Sciatic nerve (tissue), 2 donors: ENCODE measurements around the gene ORC3. TPM values are rescaled to one million over a fixed set of nuclear protein-coding genes. Genes with fewer than 3 reads are reported as not detected.
A peak's percentile ranks its signal among the peaks of the same experiment; 100 is the strongest.

ENCODE experiments used
- ATAC-seq: fragments of 200-7000 bp; cut with Tn5 transposase; one replicate; pipeline ENCODE4 v1.9.1; 2020; ENCODE audit warnings: mild to moderate bottlenecking, moderate library complexity
- DNase-seq: peaks from one replicate; pipeline ENCODE4 v3.0.0-alpha.2; 2020; ENCODE audit warnings: low spot score
- intact Hi-C: fragments of 100-400 bp; cut with DNase I; formaldehyde crosslinking; loops from one replicate; pipeline ENCODE4 v1.14.2; 2022
- total RNA-seq: library from RNA; stranded (reverse); fragmentation: NEBNext Ultra II Directional; extraction: Animal tissue kit (Norgen Biotek cat#: 25700); gene quantifications from one replicate; pipeline ENCODE4 v1.2.1, GENCODE V29; 2021
- donor health status: DM: no; HTN: no; CAD: no.
- donor health status: DM: no; HTN: no; CAD: no.

The ORC3 gene
- total RNA-seq, 1 donor from 2014 or later, result 28.0 TPM

GRCh38 chr6:87654122-87654521 is 64.2 kb downstream of the ORC3 start:
- ATAC-seq (no peak), DNase-seq (no peak)
- intact Hi-C loops, result no loop called here

DNA sequence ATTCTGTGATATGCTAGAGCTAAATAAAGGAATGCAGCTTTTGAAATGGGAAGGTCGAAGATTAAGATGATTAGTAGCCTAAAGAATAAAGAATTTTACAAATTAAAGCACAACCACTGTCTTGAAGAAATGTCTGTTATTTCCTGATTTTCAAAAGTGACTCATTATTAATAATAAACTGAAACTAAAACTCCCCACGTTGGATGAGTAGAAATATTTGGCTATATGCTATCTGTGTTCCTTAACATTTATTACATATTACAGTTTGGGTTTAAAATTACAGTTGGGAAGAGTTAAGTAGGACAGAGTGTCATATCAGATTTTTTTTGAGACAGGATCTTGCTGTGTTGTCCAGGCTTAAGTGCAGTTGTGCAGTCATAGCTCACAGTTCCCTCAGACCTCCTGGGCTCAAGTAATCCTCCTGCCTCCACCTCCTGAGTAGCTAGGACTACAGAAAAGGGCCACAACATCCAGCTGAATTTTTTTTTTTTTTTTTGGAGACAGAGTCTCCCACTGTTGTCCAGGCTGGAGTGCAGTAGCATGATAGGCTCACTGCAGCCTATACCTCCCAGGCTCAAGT is 65.0 kb downstream of the ORC3 start:
- intact Hi-C loops, result no loop called here
- DNase-seq (no peak), ATAC-seq (no peak)

DNA sequence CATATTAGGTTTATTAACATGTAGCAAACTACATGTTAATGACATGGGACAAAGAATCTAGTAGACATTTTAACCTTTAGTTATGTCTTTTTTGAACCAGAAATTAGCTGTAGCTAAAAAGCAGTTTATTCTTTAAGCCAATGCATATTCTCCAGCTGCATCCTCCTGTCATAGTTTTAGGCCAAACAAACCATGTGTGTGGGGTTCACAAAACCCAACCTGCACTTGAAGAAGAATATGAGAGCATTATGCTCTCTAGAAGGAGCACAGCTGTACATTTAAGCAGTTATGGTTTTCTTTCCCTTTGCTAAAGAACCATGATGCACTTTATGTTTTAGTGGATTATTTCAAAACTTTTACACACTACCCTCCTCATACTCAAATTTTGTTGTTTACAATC is 65.9 kb downstream of the ORC3 start:
- intact Hi-C loops, result no loop called here
- DNase-seq (no peak), ATAC-seq (no peak)

- intact Hi-C loops, result no loop called here
- ATAC-seq, result no peak
- no peak for DNase-seq
These were observed 66.9 kb downstream of the ORC3 start for GRCh38 chr6:87656857-87657256.

DNA sequence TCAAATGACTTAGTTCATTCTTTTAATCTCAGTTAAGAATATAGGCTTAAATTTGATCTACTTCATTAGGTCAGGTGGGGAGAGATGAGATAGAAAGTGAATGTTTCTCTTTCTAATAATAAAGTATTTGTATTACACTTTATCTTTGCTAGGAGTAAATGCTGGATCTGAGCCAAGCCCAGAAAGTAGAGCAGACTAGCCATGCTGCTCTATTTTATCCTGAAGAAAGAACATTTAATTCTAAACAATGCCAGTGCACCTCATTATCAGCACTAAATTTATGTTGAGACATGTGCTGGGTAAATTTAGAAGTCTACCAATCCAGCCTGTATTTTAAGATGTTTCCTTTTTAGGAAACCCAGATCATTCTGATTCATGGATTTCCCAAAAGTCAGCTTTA is 68.6 kb downstream of the ORC3 start:
- DNase-seq (no peak), ATAC-seq (no peak)
- intact Hi-C loops, result no loop called here

GRCh38 chr6:87660226-87660911 is 70.4 kb downstream of the ORC3 start:
- no peak for DNase-seq
- ATAC-seq, result no peak
- intact Hi-C loops, result no loop called here

DNA sequence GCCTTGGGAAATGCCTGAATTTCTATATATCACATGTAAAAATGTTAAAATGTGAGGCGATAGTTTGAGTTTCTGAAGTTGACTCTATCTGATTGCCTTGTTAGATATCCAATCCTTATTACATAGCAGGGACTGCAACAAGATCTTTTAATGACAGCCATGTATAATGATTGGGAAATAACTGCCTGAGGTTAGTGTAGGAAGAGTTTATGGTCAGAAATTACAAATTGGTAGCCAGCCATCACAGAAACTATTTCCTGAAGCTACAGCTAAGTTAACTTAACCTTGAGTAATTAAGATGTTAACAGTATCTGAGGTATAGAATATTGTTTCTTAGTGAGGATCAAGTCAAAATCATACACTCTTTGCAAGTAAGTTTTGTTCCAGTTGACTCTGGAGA is 71.1 kb downstream of the ORC3 start:
- no peak for ATAC-seq
- DNase-seq, result no peak
- intact Hi-C loops, result no loop called here

GRCh38 chr6:87661503-87661902 is 71.6 kb downstream of the ORC3 start:
- intact Hi-C loops, result no loop called here
- no peak for ATAC-seq
- DNase-seq, result no peak

DNA sequence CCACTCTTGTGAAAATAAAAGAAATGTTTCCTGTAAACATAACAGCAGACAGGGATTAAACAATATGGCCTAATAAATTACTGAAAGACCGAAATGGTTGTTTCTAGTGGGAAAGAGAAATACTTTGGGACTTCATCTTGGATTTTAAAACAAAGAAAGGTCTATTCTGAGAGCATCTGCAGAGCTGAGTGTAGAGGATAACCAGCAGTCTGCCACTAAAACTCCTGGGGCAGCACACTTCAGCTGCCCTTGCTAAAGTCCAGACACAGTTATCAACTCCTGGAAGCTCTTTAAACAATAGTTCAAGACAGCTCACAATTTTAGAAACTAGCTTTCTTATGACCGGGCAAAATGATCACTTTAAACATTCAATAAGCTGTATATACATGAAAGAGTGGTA is 73.5 kb downstream of the ORC3 start:
- intact Hi-C loops, result no loop called here
- DNase-seq (no peak), ATAC-seq (peak; percentile 63)

DNA sequence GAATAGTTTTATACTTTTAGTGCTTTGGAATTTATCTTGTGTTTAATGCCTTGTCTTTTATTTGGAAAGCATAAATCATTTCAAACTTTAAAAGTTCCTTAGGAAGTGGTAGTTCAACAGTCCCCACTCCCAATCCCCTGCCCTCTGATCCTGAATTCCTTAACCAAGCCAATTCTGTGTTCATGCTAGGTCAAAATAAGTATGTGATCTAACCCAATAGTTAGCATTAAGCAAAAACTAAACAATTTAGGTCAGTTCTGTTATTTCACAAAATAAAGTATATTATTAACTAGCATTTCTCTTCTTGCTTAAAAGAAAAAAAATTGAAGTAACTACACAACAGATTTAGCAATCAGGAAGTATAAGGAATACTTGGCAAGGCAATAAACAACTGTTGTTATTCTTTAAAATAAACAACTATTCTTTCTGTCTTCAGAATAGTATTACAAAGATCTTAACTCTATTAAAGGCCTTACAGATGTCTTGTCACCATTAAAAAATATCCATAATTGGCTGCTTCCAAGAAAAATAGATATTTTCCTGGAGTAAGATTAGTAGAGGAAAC is 75.1 kb downstream of the ORC3 start:
- intact Hi-C loops, result no loop called here
- DNase-seq, result no peak
- no peak for ATAC-seq

- intact Hi-C loops, result no loop called here
- DNase-seq (no peak), ATAC-seq (no peak)
These were observed 77.1 kb downstream of the ORC3 start for GRCh38 chr6:87667032-87667431.

- DNase-seq (no peak), ATAC-seq (no peak)
- intact Hi-C loops, result no loop called here
These were observed 78.1 kb downstream of the ORC3 start for GRCh38 chr6:87668013-87668412.

DNA sequence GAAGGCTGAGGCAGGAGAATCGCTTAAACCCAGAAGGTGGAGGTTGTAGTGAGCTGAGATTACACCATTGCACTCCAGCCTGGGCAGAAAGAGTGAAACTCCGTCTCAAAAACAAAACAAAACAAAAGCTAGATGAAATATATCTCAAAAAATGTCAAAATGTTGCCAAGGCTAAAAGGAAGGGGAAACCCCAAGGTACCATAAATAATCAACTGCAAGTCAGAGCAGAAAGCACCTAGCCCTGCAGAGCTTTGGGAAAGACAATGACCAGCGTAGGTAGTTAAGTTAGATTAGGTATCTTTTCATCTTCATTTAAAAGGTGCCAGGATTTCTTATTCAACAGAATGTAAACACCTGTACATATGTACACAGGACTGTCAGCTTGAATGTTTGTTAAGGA is 79.1 kb downstream of the ORC3 start:
- ATAC-seq, result no peak

DNA sequence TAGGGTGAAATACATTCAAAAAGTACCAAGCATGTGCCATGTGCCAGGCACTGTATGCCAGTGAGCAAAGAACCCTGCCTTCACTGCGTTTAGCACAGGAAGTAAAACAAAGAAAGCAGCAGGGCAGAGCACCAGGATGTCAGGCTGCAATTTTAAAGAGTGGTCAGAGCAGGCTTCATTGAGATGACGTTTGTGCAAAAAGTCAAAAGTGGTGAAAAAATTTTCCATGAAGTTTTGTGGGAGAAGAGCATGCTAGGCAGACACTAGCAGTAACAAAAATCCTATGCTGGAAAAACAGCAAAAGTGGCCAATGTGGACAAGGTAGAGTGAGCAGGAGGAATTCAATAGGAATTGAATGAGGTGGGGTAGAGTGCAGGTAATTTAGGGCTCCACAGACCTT is 80.8 kb downstream of the ORC3 start:
- no peak for DNase-seq
- ATAC-seq, result no peak
- intact Hi-C loops, result no loop called here

More for the DNA sequence above, 79.1 kb downstream of the ORC3 start:
- intact Hi-C loops, result no loop called here
- DNase-seq, result no peak

GRCh38 chr6:87671555-87672029 is 81.7 kb downstream of the ORC3 start:
- intact Hi-C loops, result no loop called here
- peak; percentile 53 for ATAC-seq
- no peak for DNase-seq

- intact Hi-C loops, result no loop called here
- no peak for DNase-seq
These were observed 82.7 kb downstream of the ORC3 start for GRCh38 chr6:87672641-87673040.

DNA sequence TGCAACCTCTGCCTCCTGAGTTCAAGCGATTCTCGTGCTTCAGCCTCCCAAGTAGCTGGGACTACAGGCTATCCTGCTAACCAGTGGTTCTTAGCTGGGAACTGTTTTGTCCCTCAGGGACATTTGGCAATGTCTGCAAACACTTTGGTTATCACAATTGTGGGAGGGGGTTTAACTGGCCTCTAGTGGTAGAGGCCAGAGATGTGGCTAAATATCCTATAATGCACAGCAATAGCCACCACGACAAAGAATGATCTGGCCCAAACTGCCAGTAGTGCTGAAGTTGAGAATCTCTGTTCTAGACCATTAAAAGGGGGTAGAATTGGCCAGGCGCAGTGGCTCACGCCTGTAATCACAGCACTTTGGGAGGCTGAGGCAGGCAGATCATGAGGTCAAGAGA is 83.3 kb downstream of the ORC3 start:
- intact Hi-C loops, result no loop called here
- ATAC-seq (no peak), DNase-seq (no peak)

More at GRCh38 chr6:87672641-87673040, 82.7 kb downstream of the ORC3 start:
- no peak for ATAC-seq

GRCh38 chr6:87674290-87674689 is 84.4 kb downstream of the ORC3 start:
- DNase-seq, result no peak
- ATAC-seq, result no peak
- intact Hi-C loops, result no loop called here

- ATAC-seq, result no peak
These were observed 85.2 kb downstream of the ORC3 start for GRCh38 chr6:87675004-87675681.

GRCh38 chr6:87682310-87682709 is 92.4 kb downstream of the ORC3 start:
- DNase-seq, result no peak
- intact Hi-C loops, result no loop called here
- no peak for ATAC-seq

More at GRCh38 chr6:87675004-87675681, 85.2 kb downstream of the ORC3 start:
- intact Hi-C loops, result no loop called here
- no peak for DNase-seq
